Measurements from ENCODE around the gene TMEM184A. TPM values are rescaled to one million over a fixed set of nuclear protein-coding genes. Genes with fewer than 3 reads are reported as not detected.

Gene TMEM184A
- total RNA-seq (2014; rRNA removed; shearing (Covaris generic)), result 0.04 and 0.66 TPM in 2 replicates
- polyA plus RNA-seq (2016; fragmentation: Nextera tagmentation; extraction: Ambion mirVana), result 0.03 and 0.18 TPM in 2 replicates
- long read RNA-seq, result 0 reads

DNA sequence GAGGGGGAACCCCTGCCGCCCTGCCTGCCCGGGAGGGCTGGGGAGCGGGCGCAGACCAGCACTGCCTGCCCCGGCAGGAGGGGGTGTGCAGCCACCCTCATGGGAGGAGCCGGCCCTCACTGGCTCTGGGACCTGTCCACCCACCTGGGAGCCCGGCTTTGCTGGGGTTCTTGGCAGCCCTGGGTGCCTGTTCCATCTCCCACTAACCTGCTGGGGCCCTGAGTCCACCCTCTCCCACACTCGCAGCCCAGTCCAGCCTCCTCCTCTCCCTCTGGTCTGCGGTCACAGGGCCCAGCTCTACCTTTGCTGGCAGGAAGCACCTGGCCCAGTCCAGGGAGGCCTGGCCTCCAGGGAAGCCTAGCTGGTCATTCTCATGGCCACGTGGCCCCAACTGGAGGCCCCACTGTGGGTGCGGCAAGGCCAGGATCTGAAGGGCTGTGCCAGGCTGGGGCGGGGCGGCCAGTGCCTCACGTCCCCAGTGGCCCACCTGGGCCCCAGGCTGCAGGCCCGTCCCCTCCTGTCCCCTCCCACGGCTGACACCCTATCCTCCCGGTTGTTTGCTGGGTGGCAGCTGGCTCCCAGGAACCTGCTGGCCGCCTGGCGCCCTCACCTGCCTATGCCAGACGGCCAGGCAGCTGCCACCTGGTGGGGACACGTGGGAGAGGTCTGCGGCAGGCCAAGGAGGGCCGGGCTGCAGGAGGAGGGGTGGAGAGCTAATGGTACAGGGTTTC lies at the start of gene TMEM184A:
TSS of gene TMEM184A (minus strand) at position 393 of the 731 bp plus-strand sequence. CDS start 721 bp downstream, outside the sequence.
- H3K27me3 ChIP-seq (ENCODE audit: insufficient read depth), result no peaks in the 10 kb centered on the region
- no peaks in the 10 kb centered on the region for H3K9me3 Mint-ChIP-seq

DNA sequence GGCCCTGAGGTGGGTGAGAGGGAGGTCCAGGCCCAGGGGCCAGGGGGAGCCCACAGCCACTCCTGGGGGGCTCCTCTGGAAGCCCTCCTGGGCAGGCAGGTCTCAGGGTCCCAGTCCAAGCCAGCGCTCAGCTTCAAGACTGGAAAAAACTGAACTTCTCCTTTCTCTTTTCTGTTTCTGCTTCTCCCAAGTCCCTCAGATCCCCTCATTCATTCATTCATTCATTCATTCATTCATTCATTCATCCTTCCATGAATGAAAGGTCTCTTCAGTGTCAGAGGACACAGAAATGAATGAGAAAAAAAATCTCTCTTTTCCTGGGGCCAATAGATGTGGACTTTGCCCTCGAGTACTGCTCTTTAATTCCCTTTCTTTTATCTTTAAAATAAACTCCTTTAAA lies 48.4 kb upstream of the TMEM184A start:
- Histone ChIP-seq H3K79me2 (replicated peaks; ENCODE audit: insufficient read depth) (no peaks in the 10 kb centered on the region), H3F3A (replicated peaks; ENCODE audit: low read depth) (no peaks in the 10 kb centered on the region), H3K36me3 (ENCODE audit: insufficient read depth) (no peaks in the 10 kb centered on the region), H4K20me1 (replicated peaks; ENCODE audit: insufficient read depth) (no peaks in the 10 kb centered on the region), H2AFZ (no peak overlapping the region), H3K9me2 (ENCODE audit: insufficient read depth) (no peaks in the 10 kb centered on the region), H3K4me3 (no peak overlapping the region), H3K4me1 (ENCODE audit: insufficient read depth) (no peaks in the 10 kb centered on the region; the same call in 1 of the 2 replicates), H3K4me2 (no peak overlapping the region), H3K27ac (ENCODE audit: low read depth) (no peak overlapping the region), H3K27me3 (ENCODE audit: insufficient read depth) (no peaks in the 10 kb centered on the region)
- TF ChIP-seq, protein P1, sequence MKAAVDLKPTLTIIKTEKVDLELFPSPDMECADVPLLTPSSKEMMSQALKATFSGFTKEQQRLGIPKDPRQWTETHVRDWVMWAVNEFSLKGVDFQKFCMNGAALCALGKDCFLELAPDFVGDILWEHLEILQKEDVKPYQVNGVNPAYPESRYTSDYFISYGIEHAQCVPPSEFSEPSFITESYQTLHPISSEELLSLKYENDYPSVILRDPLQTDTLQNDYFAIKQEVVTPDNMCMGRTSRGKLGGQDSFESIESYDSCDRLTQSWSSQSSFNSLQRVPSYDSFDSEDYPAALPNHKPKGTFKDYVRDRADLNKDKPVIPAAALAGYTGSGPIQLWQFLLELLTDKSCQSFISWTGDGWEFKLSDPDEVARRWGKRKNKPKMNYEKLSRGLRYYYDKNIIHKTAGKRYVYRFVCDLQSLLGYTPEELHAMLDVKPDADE (IDR thresholded peaks at IDR 0.05), result no peak
- H3K36me3 Mint-ChIP-seq (ENCODE audit: low read depth), result no peaks in the 10 kb centered on the region; the same call in 2 of the 3 replicates
- ATAC-seq, result no peak
- no peaks in the 10 kb centered on the region for H3K9me3 Mint-ChIP-seq
- DNase-seq (ENCODE audit: low spot score), result no peak
- no peak overlapping the region for H3K27ac Mint-ChIP-seq
- H3K4me1 Mint-ChIP-seq, result peaks cover 10% of the 10 kb centered on the region
- no peak overlapping the region for H3K4me3 Mint-ChIP-seq
- H3K27me3 Mint-ChIP-seq (ENCODE audit: insufficient read depth, low read depth, poor library complexity), result peaks cover 13% of the 10 kb centered on the region

More for the DNA sequence above, at the start of gene TMEM184A:
- Mint-ChIP-seq H3K4me1 (peaks cover 11% of the 10 kb centered on the region), H3K27me3 (ENCODE audit: insufficient read depth, low read depth, poor library complexity) (peaks cover 6% of the 10 kb centered on the region), H3K36me3 (ENCODE audit: low read depth) (no peaks in the 10 kb centered on the region), H3K27ac (0 out of 2 replicates have a peak within 1 kb of the TSS, but pooled peaks have one; percentile 59), H3K4me3 (no peak within 1 kb of the TSS; the same call in 2 of the 3 replicates)
- Histone ChIP-seq H3K4me3 (no peak within 1 kb of the TSS), H3K4me1 (ENCODE audit: insufficient read depth) (peaks cover 9% of the 10 kb centered on the region; the same call in 1 of the 2 replicates), H4K20me1 (replicated peaks; ENCODE audit: insufficient read depth) (no peaks in the 10 kb centered on the region), H2AFZ (peak within 1 kb of the TSS; percentile 85), H3K4me2 (no peak within 1 kb of the TSS), H3K36me3 (ENCODE audit: insufficient read depth) (no peaks in the 10 kb centered on the region), H3K79me2 (replicated peaks; ENCODE audit: insufficient read depth) (no peaks in the 10 kb centered on the region), H3K27ac (ENCODE audit: low read depth) (no peak within 1 kb of the TSS), H3F3A (replicated peaks; ENCODE audit: low read depth) (no peaks in the 10 kb centered on the region), H3K9me2 (ENCODE audit: insufficient read depth) (no peaks in the 10 kb centered on the region)
- DNase-seq (ENCODE audit: low spot score), result peak; percentile 81
- TF ChIP-seq, protein P2, sequence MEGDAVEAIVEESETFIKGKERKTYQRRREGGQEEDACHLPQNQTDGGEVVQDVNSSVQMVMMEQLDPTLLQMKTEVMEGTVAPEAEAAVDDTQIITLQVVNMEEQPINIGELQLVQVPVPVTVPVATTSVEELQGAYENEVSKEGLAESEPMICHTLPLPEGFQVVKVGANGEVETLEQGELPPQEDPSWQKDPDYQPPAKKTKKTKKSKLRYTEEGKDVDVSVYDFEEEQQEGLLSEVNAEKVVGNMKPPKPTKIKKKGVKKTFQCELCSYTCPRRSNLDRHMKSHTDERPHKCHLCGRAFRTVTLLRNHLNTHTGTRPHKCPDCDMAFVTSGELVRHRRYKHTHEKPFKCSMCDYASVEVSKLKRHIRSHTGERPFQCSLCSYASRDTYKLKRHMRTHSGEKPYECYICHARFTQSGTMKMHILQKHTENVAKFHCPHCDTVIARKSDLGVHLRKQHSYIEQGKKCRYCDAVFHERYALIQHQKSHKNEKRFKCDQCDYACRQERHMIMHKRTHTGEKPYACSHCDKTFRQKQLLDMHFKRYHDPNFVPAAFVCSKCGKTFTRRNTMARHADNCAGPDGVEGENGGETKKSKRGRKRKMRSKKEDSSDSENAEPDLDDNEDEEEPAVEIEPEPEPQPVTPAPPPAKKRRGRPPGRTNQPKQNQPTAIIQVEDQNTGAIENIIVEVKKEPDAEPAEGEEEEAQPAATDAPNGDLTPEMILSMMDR (conservative IDR thresholded peaks at IDR 0.05; ENCODE audit: low read depth in 2 of 2), result peak; percentile 56 to 85
- TF ChIP-seq EZH2phosphoT487 (IDR thresholded peaks at IDR 0.05; ENCODE audit: unreplicated experiment), result no peak
- peak; percentile 82 for ATAC-seq
